Epithelial cell of esophagus (primary cell): ENCODE data around the gene ADCK2.
"Not testable (repeated sequence)": the region's sequence is repeated elsewhere in the genome, so short reads cannot be mapped to it uniquely, and the experiment has no call there.

Experiments
- DNase-seq: peaks from one replicate; pipeline ENCODE4 v3.0.0; 2010; ENCODE audit warnings: low read depth
- H3K4me3 ChIP-seq: 2 replicates; pipeline ENCODE4 v1.5.1; 2011; ENCODE audit warnings: mild to moderate bottlenecking, low read length, control low read depth
- CTCF ChIP-seq: IDR thresholded peaks from 2 replicates; pipeline ENCODE4 v1.5.1; 2011; ENCODE audit warnings: low read depth, mild to moderate bottlenecking, low read length, control low read depth, inconsistent platforms; ENCODE audit not compliant: insufficient read depth; ENCODE audit errors: missing control alignments

The ADCK2 gene

GRCh38 chr7:140686921-140687320, 14.2 kb downstream of the ADCK2 start:
- no peak overlapping the region for H3K4me3 ChIP-seq
- no peak for DNase-seq
- no peak for TF ChIP-seq CTCF

GRCh38 chr7:140688341-140688740, 15.6 kb downstream of the ADCK2 start:
- H3K4me3 ChIP-seq = no peak overlapping the region
- no peak for TF ChIP-seq CTCF
- DNase-seq = no peak

DNA sequence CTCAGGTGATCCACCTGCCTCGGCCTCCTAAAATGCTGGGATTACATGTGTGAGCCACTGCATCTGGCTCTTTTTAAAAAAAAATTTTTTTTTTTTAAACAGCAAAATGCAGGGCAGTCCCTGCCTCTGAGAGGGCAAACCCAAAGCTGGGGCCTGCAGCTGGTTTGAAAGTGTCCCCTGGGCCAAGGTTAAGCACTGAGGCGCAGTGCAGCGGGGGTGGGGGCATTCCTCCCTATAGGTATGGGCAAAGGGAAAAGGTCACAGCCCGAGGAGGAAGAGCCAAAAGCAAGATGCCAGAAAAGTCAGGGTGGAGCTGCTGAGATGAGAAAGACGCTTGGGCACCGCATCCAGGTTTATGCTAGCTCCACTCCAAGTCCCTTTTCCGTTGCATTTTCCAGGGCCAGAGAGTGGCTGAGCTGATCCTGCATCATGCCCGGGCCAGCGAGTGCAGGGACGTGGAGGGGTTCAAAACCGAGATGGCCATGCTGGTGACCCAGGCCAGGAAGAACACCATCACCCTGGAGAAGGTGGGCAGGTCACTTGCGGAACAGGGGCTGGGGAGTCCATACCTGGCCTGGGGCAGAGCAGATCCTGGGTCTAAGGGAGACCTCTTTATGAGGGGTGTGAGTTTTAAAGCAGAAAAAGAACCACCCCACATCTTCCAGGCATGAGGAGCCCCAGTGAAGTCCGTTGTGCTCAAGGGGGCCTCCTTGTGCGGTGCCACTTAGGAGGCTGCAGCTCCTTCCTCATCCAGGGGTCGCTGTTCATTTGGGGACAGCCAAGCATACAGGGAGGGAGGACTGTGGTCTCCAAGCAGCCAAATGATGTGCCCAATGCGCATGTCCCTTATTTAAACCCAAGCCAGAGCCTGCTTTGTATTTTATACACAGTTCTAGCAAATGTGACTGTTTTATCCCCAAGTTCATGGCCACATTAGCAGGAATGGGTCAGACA, 16.7 kb downstream of the ADCK2 start:
- TF ChIP-seq CTCF = no peak
- no peak for DNase-seq
- H3K4me3 ChIP-seq = no peak overlapping the region

GRCh38 chr7:140691376-140692045, 18.8 kb downstream of the ADCK2 start:
- H3K4me3 ChIP-seq = no peak overlapping the region
- no peak for DNase-seq
- no peak for TF ChIP-seq CTCF

GRCh38 chr7:140693849-140694248, 21.1 kb downstream of the ADCK2 start:
- not testable (repeated sequence) for H3K4me3 ChIP-seq, DNase-seq

- no peak for DNase-seq
- TF ChIP-seq CTCF = no peak
- no peak overlapping the region for H3K4me3 ChIP-seq
Observed at GRCh38 chr7:140694592-140694991, 21.8 kb downstream of the ADCK2 start.

GRCh38 chr7:140695381-140695780, 22.6 kb downstream of the ADCK2 start:
- no peak for TF ChIP-seq CTCF
- DNase-seq = no peak
- H3K4me3 ChIP-seq = no peak overlapping the region
